ENCODE measurements around the gene MAML3. TPM values are rescaled to one million over a fixed set of nuclear protein-coding genes. Genes with fewer than 3 reads are reported as not detected.

The MAML3 gene
- total and polyA plus RNA-seq, 2 of the 13 experiments (the other 11 are each of a cell fraction or from before 2014, with no cell fraction given) = 0.05 to 0.13 TPM

GRCh38 chr4:139715746-139716391 lies 438.1 kb downstream of the MAML3 start:
- Histone ChIP-seq H3K36me3 (replicated peaks in 1 of 2; ENCODE audit: control insufficient read depth in 1 of 2, insufficient read depth in 2 of 2, low read length in 2 of 2) (peaks cover 11 to 48% of the 10 kb centered on the region in 2 experiments), H3K4me2 (ENCODE audit: low read depth, low read length) (no peak overlapping the region), H3K4me1 (ENCODE audit: insufficient read depth, low read length) (no peaks in the 10 kb centered on the region), H3K79me2 (ENCODE audit: insufficient read depth, low read length) (no peaks in the 10 kb centered on the region), H3K9me3 (ENCODE audit: low read length) (no peaks in the 10 kb centered on the region), H3K27me3 (ENCODE audit: control insufficient read depth in 1 of 2, insufficient read depth in 2 of 2, low read length in 2 of 2) (no peaks in the 10 kb centered on the region), H3K27ac (ENCODE audit: extremely low read length, insufficient read depth, low read length) (no peak overlapping the region), H4K20me1 (ENCODE audit: insufficient read depth, low read length) (no peaks in the 10 kb centered on the region), H3K9ac (ENCODE audit: insufficient read depth, low read depth, low read length) (no peak overlapping the region), H3K4me3 (replicated peaks in 1 of 3; ENCODE audit: insufficient read depth in 1 of 3, low read depth in 2 of 3, low read length in 3 of 3) (no peak overlapping the region), H2AFZ (ENCODE audit: low read length) (no peak overlapping the region)
- ATAC-seq (no peak), FAIRE-seq (no peak), DNase-seq (ENCODE audit: low spot score) (no peak)
- intact Hi-C loops (cut with micrococcal nuclease; ENCODE audit: unreplicated experiment) = no loop called here
- no TSS peak for BruUV-seq (replicated peaks)
- 97% methylated on average over 9 of the region's 9 CpGs for WGBS (ENCODE audit: low lambda C conversion rate)
- TF ChIP-seq XBP1 (CRISPR knock-in tag; IDR thresholded peaks at IDR 0.05) = no peak
- no peak for TF ChIP-seq MTA3 (CRISPR knock-in tag; IDR thresholded peaks at IDR 0.05)
- TF ChIP-seq ZNF317 (CRISPR knock-in tag; IDR thresholded peaks at IDR 0.05) = no peak
- TF ChIP-seq RBAK (CRISPR knock-in tag; IDR thresholded peaks at IDR 0.05) = no peak
- no peak for TF ChIP-seq UBTF (CRISPR knock-in tag; IDR thresholded peaks at IDR 0.05)
- no peak for TF ChIP-seq ZNF891 (CRISPR knock-in tag; IDR thresholded peaks at IDR 0.05)
- no peak for TF ChIP-seq ZNF225 (CRISPR knock-in tag; IDR thresholded peaks at IDR 0.05)
- TF ChIP-seq HNRNPH1 (optimal IDR thresholded peaks at IDR 0.05; ENCODE audit: low read depth, low read length) = no peak
- no peak for TF ChIP-seq NFE2 (CRISPR knock-in tag; IDR thresholded peaks at IDR 0.05)
- no peak for TF ChIP-seq HIVEP1 (CRISPR knock-in tag; IDR thresholded peaks at IDR 0.05)
- no peak for TF ChIP-seq PHF20 (CRISPR knock-in tag; IDR thresholded peaks at IDR 0.05)
- in situ Hi-C loops (cut with HindIII; ENCODE audit: extremely low pct_ligation_motif_present, low pct_unique_long_range_greater_than_20kb) = no loop called here
- ChIA-PET CTCF (ENCODE audit: low intra/inter-chr PET ratio, low total read pairs) (no interaction called here), POLR2A (no interaction called here)

All from HepG2 (cell line).